Lower leg skin (tissue), 3 donors: ENCODE data around the gene ONECUT1.

Experiments
- POLR2A ChIP-seq, 2 donors: fragments of 450-650 bp; IDR thresholded peaks; one replicate each; pipeline ENCODE4 v1.6.1; 2016 to 2017; ENCODE audit warnings: antibody characterized with exemption in 2 of 2, mild to moderate bottlenecking in 1 of 2, moderate library complexity in 1 of 2
- TF ChIP-seq, protein P1 (sequence below), 3 donors: fragments of 450-650 bp; IDR thresholded peaks; one replicate each; pipeline ENCODE4 v1.5.1; 2016; ENCODE audit warnings: antibody characterized with exemption in 3 of 3, mild to moderate bottlenecking in 3 of 3, moderate library complexity in 2 of 3

DNA sequence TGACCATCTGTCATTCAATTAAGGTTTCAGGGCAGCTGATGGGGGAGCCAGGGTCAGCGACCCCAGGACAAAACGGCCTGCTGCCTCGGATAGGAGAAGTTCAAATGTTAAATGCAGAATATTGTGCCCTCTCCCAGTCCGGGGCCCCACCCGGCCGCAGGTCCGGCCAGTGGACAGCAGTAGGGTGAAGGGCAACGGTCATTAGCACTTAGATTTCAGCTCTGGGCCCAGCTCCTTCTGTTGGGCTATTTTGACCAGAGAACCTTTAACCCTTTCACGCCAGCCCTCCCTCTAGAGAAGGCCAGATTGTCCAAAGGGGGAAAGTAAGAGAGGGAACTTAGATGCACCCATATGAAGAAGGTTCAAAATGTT, 16.1 kb upstream of the ONECUT1 start:
- TF ChIP-seq, protein P1, sequence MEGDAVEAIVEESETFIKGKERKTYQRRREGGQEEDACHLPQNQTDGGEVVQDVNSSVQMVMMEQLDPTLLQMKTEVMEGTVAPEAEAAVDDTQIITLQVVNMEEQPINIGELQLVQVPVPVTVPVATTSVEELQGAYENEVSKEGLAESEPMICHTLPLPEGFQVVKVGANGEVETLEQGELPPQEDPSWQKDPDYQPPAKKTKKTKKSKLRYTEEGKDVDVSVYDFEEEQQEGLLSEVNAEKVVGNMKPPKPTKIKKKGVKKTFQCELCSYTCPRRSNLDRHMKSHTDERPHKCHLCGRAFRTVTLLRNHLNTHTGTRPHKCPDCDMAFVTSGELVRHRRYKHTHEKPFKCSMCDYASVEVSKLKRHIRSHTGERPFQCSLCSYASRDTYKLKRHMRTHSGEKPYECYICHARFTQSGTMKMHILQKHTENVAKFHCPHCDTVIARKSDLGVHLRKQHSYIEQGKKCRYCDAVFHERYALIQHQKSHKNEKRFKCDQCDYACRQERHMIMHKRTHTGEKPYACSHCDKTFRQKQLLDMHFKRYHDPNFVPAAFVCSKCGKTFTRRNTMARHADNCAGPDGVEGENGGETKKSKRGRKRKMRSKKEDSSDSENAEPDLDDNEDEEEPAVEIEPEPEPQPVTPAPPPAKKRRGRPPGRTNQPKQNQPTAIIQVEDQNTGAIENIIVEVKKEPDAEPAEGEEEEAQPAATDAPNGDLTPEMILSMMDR (IDR thresholded peaks at IDR 0.05), result no peak
- TF ChIP-seq POLR2A (IDR thresholded peaks at IDR 0.05), result no peak
